CD1c-positive myeloid dendritic cell (primary cell): ENCODE results near the gene LAMP5.
A peak's percentile ranks its signal among the peaks of the same experiment; 100 is the strongest.

Experiments used
- DNase-seq: peaks from one replicate; pipeline ENCODE4 v3.0.0-alpha.2; 2016; ENCODE audit errors: extremely low spot score

LAMP5 gene

GRCh38 chr20:9514461-9515213, at the start of gene LAMP5:
LAMP5 (plus strand) TSS chr20:9514590; CDS start chr20:9514853, 263 bp downstream.
- peak; percentile 48 for DNase-seq

- DNase-seq = no peak
Measured at GRCh38 chr20:9467995-9468394, 46.4 kb upstream of the LAMP5 start.

GRCh38 chr20:9474835-9475415, 39.5 kb upstream of the LAMP5 start:
- no peak for DNase-seq

GRCh38 chr20:9475456-9475855, 38.9 kb upstream of the LAMP5 start:
- no peak for DNase-seq

GRCh38 chr20:9476174-9476573, 38.2 kb upstream of the LAMP5 start:
- no peak for DNase-seq

- no peak for DNase-seq
Measured at GRCh38 chr20:9476637-9477036, 37.8 kb upstream of the LAMP5 start.

- no peak for DNase-seq
Measured at GRCh38 chr20:9478771-9479170, 35.6 kb upstream of the LAMP5 start.

- no peak for DNase-seq
Measured at GRCh38 chr20:9480066-9480465, 34.3 kb upstream of the LAMP5 start.

- peak; percentile 91 for DNase-seq
Measured at GRCh38 chr20:9482180-9482579, 32.2 kb upstream of the LAMP5 start.

GRCh38 chr20:9483131-9483530, 31.3 kb upstream of the LAMP5 start:
- no peak for DNase-seq

GRCh38 chr20:9485614-9486340, 28.6 kb upstream of the LAMP5 start:
- DNase-seq = peak; percentile 52

- no peak for DNase-seq
Measured at GRCh38 chr20:9487231-9487630, 27.2 kb upstream of the LAMP5 start.

GRCh38 chr20:9488063-9488462, 26.3 kb upstream of the LAMP5 start:
- DNase-seq = no peak

GRCh38 chr20:9490161-9490560, 24.2 kb upstream of the LAMP5 start:
- no peak for DNase-seq

GRCh38 chr20:9490631-9491030, 23.8 kb upstream of the LAMP5 start:
- DNase-seq = peak; percentile 59

- peak; percentile 79 for DNase-seq
Measured at GRCh38 chr20:9491324-9491723, 23.1 kb upstream of the LAMP5 start.

GRCh38 chr20:9492067-9492466, 22.3 kb upstream of the LAMP5 start:
- no peak for DNase-seq

GRCh38 chr20:9493803-9494202, 20.6 kb upstream of the LAMP5 start:
- no peak for DNase-seq

- DNase-seq = no peak
Measured at GRCh38 chr20:9495701-9496100, 18.7 kb upstream of the LAMP5 start.

GRCh38 chr20:9496155-9496554, 18.2 kb upstream of the LAMP5 start:
- peak; percentile 48 for DNase-seq

- peak; percentile 51 for DNase-seq
Measured at GRCh38 chr20:9498322-9498721, 16.1 kb upstream of the LAMP5 start.

GRCh38 chr20:9499126-9499899, 15.1 kb upstream of the LAMP5 start:
- peak; percentile 46 for DNase-seq
